Subcutaneous adipose tissue (tissue), 4 donors: ENCODE results near the gene SLC12A4. TPM values are rescaled to one million over a fixed set of nuclear protein-coding genes. Genes with fewer than 3 reads are reported as not detected.

Experiments used
- total RNA-seq, 4 donors: library from RNA; depleted of rRNA; stranded (reverse); fragments of >200 nt; gene quantifications; one replicate each; pipeline ENCODE4 v1.1.0, GENCODE V29; 2016
- TF ChIP-seq, protein P1 (sequence below): fragments of 450-650 bp; IDR thresholded peaks from one replicate; pipeline ENCODE4 v1.5.1; 2016; ENCODE audit warnings: low read depth, mild to moderate bottlenecking, control low read depth, antibody characterized with exemption, moderate library complexity

SLC12A4 gene
- total RNA-seq, 4 donors from 2014 or later, result 36.2 to 77.2 (median 36.9) TPM

DNA sequence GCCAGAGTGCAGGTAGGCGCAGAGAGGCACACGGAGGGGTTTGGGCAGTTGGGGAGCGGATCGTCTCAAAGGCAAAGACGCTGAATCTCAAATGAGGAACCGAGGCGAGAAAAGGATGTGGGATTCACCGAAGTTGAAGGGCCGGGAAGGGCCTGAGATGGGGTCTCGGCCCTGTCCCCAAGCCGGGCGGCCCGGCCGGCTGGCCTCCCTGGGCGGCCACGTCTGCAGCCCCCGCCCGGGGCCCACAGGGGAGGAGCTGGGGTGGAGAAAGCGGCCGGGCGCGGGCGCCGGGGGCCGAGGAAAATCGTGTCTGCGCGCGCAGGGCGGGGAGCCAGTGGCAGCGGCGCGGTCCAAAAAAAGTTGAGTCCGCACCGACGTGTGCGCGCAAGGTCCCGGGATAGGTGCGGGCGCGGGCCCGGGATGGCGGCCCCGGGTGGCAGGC is 458 bp downstream of the SLC12A4 start:
- TF ChIP-seq, protein P1, sequence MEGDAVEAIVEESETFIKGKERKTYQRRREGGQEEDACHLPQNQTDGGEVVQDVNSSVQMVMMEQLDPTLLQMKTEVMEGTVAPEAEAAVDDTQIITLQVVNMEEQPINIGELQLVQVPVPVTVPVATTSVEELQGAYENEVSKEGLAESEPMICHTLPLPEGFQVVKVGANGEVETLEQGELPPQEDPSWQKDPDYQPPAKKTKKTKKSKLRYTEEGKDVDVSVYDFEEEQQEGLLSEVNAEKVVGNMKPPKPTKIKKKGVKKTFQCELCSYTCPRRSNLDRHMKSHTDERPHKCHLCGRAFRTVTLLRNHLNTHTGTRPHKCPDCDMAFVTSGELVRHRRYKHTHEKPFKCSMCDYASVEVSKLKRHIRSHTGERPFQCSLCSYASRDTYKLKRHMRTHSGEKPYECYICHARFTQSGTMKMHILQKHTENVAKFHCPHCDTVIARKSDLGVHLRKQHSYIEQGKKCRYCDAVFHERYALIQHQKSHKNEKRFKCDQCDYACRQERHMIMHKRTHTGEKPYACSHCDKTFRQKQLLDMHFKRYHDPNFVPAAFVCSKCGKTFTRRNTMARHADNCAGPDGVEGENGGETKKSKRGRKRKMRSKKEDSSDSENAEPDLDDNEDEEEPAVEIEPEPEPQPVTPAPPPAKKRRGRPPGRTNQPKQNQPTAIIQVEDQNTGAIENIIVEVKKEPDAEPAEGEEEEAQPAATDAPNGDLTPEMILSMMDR, result no peak

DNA sequence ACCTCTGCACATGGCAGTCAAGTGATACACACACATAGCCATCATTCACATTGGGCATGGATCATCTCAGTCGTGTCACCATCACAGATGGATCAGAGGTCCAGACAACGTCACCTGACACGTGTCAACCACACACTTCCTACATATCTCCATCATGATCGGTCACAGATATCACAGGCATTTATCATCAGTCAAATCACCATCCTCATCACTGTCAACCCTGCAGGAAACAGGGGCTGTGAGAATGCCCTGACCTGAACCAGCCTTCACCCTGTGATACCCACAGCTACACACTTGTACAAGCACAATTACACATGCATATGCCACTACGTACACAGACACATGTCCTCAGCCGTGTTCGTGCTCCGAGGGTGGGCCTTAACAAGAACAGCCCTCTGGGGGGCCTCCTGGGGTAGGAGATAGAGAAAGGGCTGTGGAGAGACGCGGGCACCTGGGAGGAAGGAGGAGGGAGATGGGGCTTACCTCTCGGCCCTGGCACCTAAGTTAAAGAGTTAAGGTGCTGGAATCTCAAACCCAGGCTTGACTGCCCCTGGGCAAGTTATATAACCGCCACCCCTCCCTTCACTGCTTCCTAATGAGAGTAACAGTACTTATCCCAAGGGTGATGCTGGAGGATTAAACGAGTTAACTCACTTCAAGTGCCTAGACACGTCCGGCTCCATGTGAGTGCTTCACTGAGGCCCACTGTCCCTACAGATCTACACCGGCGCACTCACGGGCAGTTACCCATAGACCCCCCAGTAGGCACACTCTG is 1.1 kb downstream of the SLC12A4 start:
- TF ChIP-seq, protein P1, result no peak

DNA sequence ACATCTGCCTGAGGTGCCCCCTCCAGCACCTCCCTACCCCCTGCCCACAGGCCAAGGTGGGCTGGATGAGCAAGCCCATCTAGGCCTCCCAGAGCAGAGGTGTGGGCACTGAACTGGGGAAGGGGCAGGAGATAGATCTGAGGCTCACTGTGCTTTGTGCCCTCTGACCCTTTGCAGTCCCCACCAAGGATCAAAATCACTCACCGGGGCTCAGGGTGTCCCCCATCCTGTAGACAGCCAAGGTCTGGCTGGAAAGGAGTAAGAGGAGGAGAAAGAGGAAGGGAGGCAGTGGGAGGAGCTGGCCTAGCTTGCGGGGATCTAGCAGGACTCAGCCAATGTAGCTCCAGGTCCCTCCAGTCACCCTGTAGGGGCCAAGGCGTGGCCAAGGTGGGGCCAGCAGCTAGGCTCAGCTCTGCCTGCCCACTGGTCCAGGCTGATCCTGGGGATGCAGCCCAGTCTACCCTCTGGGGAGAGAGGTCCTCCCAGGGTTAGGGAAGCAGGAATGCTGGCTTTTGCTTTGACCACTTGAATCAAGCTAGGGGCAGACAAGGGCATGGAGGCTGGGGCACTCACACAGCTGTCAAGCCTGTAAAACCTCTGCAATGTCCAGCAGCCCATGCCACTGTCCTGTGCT is 1.8 kb downstream of the SLC12A4 start:
- TF ChIP-seq, protein P1, result no peak

DNA sequence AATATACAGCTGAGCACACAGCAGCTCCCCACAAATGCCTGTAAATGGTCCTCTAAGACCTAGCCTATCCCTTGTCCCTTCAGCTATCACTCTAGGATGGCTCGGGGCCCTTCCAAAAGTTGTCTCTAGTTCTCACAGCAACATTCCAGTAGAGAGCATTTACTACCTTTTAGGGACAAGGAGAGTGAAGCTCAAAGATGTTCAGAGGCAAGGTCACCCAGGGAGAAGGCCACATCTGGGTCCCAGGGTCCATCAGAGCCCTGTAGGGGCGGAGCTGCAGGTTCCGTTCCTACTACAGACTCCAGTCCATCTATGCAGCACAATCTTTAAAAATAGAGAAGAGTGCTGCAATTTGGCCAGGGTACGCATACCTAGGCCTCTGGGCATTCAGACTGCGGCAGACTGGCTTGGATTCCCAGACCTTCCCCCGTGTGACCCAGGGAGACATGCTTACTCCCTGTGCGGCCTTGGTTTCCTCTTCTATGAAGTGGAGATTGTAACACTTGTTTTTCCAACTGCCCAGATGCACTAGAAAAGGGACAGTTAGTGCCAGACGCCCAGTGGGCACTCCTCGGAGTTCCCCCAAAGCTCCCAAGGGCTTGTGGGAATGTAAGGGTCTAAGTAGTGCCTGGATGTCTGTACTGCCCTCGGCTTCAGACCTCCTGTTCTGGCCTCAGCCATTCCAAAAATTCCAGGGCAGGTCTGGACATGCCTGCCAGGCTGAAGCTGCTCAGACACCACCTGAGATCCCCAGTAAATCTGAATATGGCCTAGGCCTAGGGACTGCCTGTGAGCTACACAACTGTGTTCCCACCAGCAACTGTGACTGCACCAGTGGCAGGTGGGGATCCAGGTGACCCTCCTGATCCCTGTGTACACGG is 2.5 kb downstream of the SLC12A4 start:
- TF ChIP-seq, protein P1, result no peak

DNA sequence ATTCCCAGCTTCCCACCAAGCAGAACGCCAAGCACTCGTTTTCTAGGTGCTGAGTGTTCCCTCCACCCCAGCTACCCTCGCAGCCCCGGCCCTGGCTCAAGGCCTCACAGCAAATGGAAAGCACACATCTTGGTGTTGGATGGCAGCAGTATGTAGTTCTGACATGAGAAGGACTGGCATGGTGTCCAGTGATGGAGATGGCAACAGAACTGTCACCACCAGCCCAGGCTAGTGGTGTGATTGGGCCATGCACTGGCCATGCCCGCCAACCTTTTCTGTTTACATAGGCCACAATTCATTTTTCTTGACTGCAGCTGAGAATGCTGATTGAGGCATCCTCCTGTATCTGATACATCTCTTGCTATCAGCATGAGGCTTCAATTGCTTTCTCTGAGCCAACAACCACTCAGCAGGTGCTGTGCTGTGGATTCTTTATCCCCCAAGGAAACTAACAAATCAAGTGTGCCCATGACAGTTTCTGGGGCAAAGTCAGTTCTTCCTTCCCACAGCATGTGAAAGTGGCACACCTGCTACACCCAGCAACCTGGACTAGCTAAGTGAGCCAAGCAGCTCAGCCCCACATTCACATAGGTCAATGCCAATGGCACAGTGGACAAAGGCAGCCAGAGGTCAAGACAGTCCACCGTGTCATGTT is 3.8 kb downstream of the SLC12A4 start:
- TF ChIP-seq, protein P1, result no peak

DNA sequence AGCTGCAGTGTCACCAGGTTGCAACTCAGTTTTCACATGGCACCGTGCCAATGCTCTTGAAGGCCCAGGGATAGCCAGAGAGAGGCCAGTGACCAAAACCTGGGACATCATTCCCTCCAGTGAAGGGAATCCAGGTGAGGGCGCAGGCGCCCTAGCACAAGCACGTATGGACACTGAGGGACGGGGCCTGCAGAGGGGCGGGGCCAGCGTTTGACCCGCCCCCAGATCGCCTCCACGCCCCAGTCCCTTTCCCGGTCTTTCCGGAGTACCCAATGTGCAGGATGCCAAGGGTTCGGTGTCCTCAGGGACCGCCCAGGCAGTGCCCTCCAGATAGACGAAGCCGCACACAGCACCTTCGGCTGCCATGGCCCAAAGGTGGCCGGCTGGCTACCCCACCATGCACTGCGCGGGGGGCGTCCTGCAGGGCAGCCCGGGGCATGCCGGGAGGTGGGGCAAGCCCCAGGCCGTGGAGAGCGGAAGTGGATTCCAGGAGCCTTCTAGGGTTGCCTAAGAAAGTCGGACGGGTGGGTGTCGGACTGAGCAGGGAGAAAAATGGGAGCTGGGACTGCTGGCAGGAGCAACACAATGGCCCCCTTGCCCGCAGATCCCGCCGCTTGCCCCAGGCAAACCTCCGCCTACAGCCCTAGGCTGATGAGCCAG is 4.6 kb downstream of the SLC12A4 start:
- TF ChIP-seq, protein P1, result no peak
